ENCODE data around the gene ALKBH5. TPM values are rescaled to one million over a fixed set of nuclear protein-coding genes. Genes with fewer than 3 reads are reported as not detected.

ALKBH5 gene
- total and polyA plus RNA-seq, 10 of the 15 experiments (the other 5 are each of a cell fraction or from before 2014, with no cell fraction given), result 13.7 to 99.9 (median 52.4) TPM

- TF ChIP-seq BHLHE40 (IDR thresholded peaks at IDR 0.05; ENCODE audit: borderline replicate concordance in 1 of 2, low read depth in 2 of 2, low read length in 1 of 2), result peak; percentile 60 to 77
- peak; percentile 75 for TF ChIP-seq NKRF (conservative IDR thresholded peaks at IDR 0.05)
- TF ChIP-seq IRF4 (IDR thresholded peaks at IDR 0.05; ENCODE audit: low read depth, low read length), result peak; percentile 44; the same call in 1 of the 2 replicates
- TF ChIP-seq ZNF384 (IDR thresholded peaks at IDR 0.05; ENCODE audit: borderline replicate concordance, low read depth, low read length), result no peak
- TF ChIP-seq NBN (IDR thresholded peaks at IDR 0.05), result peak; percentile 69
- TF ChIP-seq RB1 (IDR thresholded peaks at IDR 0.05; ENCODE audit: borderline replicate concordance), result peak; percentile 53
- peak; percentile 100 for TF ChIP-seq PBX3 (IDR thresholded peaks at IDR 0.05; ENCODE audit: insufficient replicate concordance, low read depth, low read length)
- TF ChIP-seq NFXL1 (IDR thresholded peaks at IDR 0.05; ENCODE audit: borderline replicate concordance), result no peak
- peak; percentile 47 for TF ChIP-seq FOS (IDR thresholded peaks at IDR 0.05; ENCODE audit: borderline replicate concordance, extremely low read depth, insufficient read length)
- no peak for TF ChIP-seq SREBF1 (IDR thresholded peaks at IDR 0.05; ENCODE audit: low read length)
- peak; percentile 60; the same call in 1 of the 2 replicates for TF ChIP-seq BCL11A (IDR thresholded peaks at IDR 0.05; ENCODE audit: low read depth, low read length)
- 0 out of 2 replicates have a peak, but pooled peaks have one; percentile 70 for TF ChIP-seq STAT1 (conservative IDR thresholded peaks at IDR 0.05)
- TF ChIP-seq PKNOX1 (IDR thresholded peaks at IDR 0.05), result peak; percentile 100
- TF ChIP-seq NR2F1 (conservative IDR thresholded peaks at IDR 0.05), result peak; percentile 39
- TF ChIP-seq ZBTB40 (IDR thresholded peaks at IDR 0.05; ENCODE audit: borderline replicate concordance), result peak; percentile 58; the same call in 1 of the 2 replicates
- no peak for TF ChIP-seq E2F4 (IDR thresholded peaks at IDR 0.05; ENCODE audit: low read depth, low read length)
- TF ChIP-seq MXI1 (IDR thresholded peaks at IDR 0.05; ENCODE audit: low read depth, low read length), result peak; percentile 95
- peak; percentile 65 for TF ChIP-seq KLF5 (IDR thresholded peaks at IDR 0.05; ENCODE audit: partially characterized antibody)
- TF ChIP-seq ESRRA (IDR thresholded peaks at IDR 0.05; ENCODE audit: low read length), result 0 out of 2 replicates have a peak, but pooled peaks have one; percentile 39
- TF ChIP-seq CBFB (IDR thresholded peaks at IDR 0.05; ENCODE audit: low read depth), result peak; percentile 72
These were observed at the start of gene ALKBH5 (continued) for GRCh38 chr17:18183334-18184142.

Measured in GM12878 (cell line).